NCI-H69 (cell line): ENCODE results near the gene NAPA.

Experiments used
- DNase-seq: peaks from one replicate; lab custom pipeline; 2025; lab: John Stamatoyannopoulos, UW

The NAPA gene

DNA sequence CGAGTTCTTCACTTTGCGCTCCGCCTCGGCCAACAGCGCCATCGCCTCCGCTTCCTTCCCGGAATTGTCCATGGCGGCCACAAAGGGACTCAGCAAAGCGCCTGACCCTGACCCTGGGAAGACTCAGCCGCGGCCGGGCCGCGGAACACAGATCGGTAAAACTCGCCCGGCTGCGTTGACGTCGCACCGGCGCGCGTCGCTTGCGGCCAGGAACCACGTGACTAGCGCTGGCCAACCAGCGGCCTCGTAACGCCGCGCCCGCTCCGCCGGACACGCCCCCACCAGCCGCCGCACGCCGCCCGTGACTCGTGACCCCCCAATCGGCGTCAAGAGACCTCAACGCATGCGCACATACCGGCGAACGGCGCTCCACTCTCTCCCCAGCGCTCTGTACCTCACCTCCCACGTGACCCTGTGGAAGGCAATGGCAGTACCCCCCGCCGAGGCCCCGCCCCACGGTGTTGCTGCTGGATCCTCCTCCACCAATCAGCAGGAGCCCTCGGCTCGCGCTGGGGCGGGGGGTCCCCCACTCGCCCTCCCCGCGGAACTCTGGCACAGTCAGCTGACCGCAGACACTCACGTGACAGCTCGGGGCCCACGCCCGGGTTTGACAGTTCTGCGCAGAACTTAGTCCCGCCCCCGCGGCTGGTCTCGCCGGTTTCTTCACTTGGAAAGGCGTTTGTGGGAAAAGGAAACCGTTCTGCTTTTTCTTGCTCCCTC is at the start of gene NAPA:
NAPA (minus strand) TSS at position 195 of the 720 bp plus-strand sequence; CDS start at position 72, 123 bp downstream.
- peak; percentile 100 for DNase-seq

DNA sequence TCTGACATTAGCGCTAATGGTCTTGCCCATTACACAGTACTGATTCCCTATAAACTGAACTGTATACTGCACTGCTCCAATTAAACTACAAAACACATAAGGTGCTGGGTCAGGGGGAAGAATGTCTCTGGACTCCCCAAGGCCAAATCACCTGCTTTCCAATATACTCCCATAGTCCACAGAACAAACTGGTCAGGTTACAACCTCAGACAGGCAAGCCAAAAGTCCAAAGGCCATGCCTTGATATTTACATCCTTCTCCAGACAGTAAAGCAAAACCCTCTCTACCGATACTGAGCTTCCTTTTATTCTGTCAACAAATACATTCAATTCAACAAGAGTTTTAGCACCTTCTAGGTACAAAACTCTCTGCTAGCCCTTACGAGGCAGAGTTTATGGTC is 49.2 kb upstream of the NAPA start:
- DNase-seq: no peak

DNA sequence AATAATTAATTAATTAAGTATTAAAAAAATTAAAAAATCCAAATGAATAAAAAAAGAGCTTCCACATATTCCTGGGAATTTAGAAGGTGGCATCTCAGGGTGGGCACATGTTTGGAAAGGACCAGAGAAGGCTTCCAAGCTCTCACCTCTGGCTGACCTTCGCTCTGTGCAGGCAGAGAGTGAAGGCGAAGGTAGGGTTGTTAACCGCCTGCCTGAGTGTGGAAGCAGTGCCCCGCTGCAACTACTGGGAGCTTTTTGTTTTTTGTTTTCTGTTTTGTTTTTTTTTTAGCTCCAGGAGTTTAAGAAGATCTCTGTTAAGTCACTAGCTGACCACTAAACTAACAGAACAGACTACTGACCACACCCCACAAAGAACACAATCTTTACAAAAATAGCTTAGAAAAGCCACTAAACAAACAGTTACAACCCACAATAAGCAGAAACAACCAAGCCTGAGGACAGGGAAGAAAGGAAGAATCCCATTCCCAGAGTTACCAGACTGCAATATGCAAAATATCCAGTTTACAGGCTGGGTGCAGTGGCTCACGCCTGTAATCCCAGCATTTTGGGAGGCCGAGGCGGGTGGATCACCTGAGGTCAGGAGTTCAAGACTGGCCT is 46.7 kb upstream of the NAPA start:
- no peak for DNase-seq

DNA sequence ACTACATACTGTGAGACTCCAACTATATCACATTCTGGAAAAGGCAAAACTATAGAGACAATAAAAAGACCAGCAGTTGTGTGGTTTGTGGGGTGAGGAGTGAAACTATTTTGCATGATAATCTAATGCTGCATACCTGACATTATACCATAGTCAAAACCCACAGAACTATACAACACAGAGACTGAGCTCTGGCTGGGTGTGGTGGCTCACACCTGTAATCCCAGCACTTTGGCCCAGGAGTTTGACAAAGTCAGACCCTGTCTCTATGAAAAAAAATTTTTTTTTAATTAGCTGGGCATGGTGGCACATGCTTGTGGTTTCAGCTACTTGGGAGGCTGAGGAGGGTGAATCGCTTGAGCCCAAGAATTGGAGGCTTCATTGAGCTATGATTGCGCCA is 46.1 kb upstream of the NAPA start:
- DNase-seq: no peak

DNA sequence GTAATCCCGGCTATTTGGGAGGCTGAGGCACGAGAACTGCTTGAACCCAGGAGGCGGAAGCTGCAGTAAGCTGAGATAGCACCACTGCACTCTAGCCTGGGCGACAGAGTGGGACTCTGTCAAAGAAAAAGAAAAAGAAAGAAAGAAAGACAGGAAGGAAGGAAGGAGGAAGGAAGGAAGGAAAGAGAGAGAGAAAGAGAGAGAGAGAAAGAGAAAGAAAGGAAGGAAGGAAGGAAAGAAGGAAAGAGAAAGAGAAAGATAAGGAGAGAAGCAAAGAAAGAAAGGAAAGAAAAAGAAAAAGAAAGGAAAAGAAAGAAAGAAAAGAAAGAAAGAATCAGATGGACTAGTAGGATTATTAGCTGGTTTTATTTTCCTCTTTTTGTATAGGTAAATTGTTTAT is 35.3 kb upstream of the NAPA start:
- DNase-seq: no peak

DNA sequence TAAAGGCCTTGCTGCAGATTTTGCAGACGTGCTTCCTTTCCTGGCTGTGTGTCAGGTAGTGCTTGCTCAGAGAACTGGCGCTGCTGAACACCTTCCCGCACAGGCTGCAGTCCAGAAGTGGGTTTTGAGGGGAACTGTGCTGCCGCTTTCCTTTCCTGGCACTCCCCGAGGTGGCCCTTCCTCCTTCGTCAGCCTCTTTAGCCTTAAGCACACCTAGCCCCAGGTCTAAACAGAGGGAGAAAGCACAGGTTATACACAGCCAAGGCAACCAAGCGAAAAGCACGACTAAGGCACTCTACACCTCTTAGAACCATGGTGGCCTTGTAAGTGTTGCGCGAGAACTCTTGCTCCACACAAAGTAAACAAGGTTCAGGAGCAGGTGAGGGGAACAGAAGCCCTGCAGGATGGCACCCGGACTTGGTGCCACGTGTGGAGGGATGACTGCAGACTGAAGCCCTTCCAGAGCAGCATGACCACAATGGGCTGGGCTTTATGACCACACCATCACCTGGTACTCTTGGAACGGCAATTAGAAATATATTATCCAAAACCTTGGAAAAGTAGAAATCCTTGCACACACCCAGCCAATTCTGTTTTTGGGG is 34.5 kb upstream of the NAPA start:
- DNase-seq: no peak

DNA sequence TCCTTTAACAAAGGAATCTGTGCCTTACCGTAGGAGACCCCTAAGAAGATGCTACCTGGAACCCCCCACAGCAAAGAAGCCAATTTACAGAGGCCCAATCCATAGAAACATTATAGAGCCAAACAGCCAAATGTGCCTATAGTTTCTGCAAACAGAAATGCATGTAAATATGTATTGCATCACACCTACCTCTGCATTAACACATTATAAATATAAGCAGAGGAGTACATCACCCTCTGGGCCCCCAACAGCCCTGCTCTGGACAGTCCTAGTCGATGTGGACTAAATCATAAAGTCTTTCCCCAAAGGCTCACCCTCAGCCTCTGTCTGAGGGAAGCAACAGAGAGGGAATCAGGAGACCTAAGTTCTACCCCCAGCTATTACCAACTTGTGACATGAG is 32.3 kb upstream of the NAPA start:
- no peak for DNase-seq

DNA sequence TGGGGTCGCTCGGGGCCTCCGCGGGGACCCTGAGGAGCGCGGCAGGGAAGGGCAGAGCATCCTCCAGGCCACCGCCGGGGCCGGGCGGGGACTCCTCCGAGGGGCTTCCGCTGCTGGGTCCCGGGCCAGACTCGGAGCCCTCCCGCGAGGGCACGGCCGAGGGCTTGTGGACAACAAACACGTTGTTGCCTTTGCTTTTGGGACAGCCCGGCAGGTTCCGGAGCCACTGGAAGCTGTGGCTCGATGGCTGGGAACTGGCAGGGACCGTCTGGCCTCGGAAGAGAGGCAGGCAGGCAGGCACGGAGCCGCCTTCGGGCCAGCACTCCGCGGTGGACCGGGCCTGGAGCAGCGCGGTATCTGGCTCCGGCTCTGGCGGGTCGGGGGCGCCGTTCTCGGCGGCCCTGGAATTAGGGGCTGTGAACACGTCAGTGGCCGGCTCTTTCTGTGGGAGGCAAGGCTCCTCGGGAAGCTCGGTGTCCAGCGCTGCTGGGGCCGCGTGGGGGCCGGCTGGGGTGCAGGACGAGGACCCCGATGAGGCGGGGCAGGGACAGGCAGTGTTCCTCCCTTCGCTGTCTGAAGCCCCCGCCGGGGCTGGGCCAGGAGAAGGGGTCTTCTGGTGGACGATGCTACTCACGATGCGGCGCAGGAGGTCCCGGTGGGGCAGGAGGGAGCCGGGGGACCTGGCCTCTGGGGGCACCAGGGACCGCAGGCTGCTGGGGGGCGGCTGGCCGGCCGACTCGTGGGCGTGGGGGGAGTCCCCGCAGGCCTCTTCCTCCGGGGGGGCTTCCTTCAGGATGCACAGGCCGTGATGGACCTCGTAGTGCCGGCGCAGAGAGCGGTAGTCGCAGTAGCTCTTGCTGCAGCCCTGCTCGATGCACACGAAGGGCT is 30.4 kb upstream of the NAPA start:
- no peak for DNase-seq

DNA sequence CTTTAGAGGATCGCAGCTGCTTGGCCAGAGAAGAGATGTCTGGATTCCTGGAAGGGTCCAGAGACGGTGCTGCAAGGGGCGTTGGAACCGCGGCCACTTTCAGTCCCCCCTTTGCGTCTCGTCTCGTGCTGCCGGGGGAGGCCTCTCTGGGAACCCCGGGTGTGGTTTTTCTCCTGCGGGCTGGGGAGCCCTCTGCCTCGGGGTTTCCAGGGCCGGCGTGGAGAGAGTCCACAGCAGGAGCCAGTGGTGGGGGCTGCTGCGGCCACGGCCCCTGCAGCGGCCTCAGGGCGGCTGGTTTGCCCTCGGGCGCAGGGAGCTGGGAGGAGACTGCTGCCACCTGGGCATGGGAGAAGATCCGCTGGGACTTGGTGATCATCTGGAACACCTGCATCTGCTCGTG is 29.6 kb upstream of the NAPA start:
- peak; percentile 31 for DNase-seq

DNA sequence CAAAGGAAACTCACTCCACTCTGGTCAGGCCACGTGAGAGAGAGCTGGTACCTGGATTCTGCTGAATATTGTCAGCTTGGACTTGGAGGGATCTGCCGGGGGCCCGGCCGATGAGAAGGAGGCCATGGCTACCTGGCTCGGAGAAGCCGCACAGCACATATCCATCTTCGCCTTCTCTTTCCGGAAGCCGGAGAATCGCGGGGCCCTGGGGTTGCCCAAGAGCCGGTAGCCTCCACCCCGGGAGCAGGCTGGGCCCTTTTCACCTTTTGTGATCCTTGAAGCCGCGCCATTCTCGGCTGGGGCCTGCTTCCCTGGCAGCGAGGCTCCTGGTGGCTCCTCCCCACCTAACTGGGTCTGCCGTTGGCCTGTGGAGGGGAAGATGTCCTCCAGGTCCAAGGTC is 29.2 kb upstream of the NAPA start:
- no peak for DNase-seq

DNA sequence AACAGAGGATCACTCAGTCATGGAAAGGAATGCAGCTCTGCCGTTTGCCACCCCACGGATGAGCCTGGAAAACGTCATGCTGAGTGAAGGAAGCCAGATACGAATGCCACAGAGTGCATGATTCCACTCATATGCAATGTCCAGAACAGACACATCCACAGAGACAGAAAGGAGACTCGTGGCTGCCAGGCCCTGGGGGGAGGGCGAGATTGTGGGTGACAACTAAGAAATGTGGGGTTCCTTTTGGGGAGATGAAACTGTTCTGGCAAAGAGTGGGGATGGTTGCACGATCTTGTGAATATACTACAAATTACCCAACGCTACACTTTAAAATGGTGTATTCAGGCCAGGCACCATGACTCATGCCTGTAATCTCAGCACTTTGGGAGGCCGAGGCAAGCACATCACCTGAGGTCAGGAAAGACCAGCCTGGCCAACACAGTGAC is 27.2 kb upstream of the NAPA start:
- no peak for DNase-seq

DNA sequence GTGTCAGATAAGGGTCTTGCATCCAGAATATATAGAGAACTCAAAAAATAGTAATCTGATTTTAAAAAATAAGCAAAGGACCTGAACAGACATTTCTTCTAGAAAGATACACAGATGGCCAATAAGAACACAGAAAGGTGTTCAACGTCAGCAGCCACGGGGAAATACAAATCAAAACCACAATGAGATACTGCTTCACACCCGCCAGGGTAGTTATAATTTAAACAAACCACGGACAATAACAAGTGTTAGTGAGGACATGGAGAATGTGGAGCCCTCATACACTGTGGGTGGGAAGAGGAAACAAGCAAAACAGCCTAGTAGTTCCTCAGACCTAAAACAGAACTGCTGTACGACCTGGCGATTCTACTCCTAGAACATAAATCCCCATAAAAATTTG is 26.7 kb upstream of the NAPA start:
- no peak for DNase-seq

DNA sequence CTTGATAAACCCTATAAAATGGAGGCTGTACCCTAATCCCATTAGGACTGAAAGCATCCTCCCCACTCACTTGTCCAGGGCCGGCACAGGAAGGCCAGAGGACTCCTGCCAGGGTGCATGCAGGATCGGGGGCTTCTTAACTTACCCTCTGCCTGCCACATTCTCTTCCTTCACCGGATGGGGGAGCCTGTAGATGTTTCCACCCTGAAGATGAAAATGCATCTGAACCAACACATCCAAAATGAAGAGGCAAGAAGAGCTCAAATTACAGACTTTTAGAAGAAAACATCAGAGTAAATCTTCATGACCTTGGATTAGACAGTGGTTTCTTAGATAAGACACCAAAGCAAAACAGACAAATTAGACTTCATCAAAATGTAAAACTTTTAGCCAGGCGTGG is 25.9 kb upstream of the NAPA start:
- no peak for DNase-seq

DNA sequence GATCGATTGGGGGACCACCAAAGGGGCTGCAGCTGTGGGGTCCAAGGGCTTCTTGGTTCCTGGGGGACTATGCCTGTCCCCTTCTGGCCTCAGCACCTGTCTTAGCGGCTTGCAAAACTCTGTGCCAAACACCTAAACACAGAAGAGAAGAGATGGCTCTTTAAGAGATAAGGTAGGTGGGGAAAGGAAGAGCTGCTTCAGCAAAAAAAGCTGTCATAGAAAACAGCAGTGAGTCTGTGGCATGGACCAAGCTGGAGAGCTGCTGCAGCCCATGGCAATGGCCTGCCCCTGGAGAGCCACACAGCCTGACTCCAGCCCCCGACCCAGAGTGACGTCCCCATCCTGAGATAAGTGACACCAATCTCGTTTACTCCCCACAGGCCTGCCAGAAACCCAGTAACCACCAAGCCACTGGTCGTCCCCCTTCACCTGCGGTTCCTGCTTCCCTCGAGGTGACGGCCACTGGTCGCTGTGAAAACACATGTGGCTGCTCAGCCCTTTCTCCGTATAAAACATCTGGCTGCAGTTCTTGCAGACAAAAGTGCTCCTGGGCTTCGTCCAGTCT is 25.0 kb upstream of the NAPA start:
- no peak for DNase-seq

DNA sequence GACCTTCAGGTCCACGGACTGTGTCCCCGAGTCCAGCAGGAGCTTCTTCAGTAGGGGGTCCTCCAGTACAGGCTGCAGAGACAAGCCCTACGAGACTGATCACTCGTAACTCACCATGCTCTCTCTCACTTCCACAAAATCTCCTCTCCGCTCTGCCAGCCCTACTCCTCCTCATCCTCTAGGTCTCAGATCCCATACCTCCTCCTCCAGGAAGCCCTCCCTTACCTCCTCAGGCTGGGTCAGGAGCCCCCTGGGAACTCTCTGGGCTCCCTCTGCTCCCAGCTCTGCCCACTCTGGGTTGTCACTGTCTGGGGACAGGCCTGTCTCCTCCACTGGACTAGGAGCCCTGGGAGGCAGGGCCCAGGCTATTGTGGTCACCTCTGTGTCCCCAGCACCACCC is 23.9 kb upstream of the NAPA start:
- no peak for DNase-seq

DNA sequence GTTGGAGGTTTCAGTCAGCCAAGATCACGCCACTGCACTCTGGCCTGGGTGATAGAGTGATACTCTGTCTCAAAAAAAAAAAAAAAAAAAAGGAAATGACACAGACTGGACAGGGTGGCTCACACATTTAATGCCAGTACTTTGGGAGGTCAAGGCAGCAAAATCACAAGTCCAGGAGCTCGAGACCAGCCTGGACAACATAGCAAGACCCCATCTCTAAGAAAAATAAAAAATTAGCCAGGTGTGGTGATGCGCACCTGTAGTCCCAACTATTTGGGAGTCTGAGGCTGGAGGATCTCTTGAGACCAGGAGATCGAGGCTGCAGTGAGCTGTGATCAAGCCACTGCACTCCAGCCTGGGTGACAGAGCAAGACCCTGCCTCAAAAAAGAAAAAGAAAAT is 22.6 kb upstream of the NAPA start:
- DNase-seq: no peak

DNA sequence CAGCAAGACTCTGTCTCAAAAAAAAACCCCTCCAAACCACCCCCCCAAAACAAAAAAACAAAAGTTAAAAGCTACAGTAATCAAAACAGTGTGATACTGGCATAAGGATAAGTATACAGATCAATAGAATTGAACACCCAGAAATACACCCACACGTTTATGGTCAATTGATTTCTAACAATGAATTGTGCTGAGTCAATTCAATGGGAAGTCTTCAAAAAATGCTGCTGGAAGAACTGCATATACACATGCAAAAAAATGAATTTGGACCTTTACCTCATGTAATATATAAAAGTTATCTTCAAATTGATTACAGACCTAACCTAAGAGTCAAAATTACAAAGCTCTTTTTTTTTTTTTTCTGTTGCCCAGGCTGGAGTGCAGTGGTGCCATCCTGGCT is 19.8 kb upstream of the NAPA start:
- DNase-seq: no peak

DNA sequence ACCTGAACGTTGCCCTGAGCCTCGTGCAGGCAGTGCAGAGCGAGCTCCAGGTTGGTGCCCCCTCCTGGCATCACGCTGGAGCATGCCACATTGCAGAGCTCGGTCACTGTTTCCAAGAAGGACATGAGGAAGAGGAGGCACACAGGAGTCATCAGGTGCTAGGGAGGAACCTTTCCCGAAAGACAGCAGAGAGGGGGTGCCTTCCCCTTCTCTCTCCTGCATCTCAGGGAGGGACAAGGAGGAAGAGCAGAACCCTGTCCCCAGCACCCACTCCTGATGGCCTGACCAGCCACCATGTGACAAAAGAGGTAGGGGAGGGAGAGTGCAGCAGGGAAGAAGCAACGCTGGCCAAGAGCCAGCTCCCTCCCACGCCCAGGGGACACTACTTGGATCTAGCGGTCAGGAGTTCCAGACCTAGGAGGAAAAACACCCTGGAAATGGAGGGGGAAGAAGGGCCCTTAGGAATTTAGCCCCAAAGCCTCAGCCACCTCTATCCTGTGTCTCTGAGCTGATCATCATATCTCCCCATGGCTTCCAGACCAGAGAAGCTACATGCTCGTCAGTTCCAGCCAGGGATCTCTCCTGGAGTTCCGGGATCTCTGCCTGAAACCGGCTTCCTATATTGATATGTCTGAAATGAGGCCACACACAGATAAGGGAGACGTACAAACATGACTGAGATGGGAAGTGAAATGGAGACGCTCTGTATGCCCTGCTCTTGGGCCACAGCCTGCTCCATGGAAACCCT is 17.0 kb upstream of the NAPA start:
- DNase-seq: peak; percentile 27

DNA sequence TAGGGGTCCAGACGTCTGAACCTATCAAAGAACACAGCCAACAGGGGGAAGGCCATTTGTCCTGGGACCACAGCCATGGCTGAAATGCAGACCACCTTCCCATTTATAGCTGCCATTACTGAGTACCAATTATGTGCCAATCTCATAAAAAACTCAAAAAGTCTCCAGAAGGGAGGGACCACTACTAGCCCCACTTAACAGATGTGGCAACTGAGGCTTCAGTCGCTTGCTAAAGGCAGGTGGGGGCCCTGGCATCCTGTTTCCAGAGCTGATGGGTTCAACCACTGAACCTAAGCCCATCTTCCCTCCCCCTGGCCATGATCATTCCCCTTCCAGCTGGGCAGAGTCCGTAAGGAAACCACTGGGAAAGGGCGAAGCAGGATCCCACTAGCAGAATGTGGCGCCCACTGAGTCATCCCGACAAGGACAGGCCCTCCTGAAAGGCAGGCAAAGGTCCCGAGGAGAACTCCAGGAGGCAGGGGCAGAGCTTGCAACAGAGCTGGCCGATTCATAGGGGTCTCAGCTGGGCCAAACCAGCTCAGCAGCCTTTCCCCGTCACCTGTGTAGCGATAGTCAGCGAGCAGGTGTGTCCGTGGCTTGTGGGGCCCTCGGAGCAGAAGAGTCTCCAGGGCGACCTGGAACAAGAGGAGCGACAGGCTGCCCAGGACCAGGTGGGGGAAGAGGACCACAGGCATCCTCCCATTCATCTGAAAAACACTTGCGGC is 14.3 kb upstream of the NAPA start:
- DNase-seq: no peak

DNA sequence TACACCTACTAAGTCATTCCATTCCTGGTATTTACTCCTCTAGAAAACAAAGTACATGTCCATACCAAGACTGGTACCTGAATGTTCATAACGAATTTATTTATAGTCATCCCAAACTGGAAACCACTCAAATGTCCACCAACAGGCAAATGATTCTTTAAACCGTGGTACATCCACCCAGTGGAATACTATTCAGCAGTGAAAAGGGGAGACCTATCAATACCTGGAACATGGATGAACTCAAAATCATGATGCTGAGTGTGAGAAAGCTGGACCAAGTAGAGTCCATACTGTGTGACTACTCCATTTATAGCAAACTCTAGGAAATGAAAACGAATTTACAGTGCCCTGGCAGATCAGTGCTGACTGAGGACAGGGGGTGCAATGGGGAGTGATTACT is 11.9 kb upstream of the NAPA start:
- no peak for DNase-seq

DNA sequence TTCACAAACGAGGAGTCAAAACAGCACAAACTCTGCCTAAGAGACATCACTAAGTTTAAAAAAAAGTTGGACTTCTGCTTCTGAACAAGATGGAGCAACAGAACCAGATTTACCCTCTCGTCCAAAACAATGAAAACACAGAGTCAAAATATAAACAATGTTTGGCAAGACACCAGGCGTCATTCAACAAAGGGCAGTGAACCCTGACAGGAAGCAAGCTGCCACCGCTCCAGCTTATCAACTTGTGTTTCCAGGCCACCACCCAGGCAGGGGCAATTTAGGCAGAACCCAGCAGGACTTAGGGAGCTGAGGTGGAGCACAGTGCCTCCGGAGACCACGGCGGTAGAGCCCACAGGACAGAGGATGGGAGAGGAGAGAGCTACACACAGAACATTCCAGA is 8.6 kb upstream of the NAPA start:
- peak; percentile 53 for DNase-seq
